ENCODE results near the gene SESTD1.
"Not testable (repeated sequence)": the region's sequence is repeated elsewhere in the genome, so short reads cannot be mapped to it uniquely, and the experiment has no call there.

SESTD1 gene

DNA sequence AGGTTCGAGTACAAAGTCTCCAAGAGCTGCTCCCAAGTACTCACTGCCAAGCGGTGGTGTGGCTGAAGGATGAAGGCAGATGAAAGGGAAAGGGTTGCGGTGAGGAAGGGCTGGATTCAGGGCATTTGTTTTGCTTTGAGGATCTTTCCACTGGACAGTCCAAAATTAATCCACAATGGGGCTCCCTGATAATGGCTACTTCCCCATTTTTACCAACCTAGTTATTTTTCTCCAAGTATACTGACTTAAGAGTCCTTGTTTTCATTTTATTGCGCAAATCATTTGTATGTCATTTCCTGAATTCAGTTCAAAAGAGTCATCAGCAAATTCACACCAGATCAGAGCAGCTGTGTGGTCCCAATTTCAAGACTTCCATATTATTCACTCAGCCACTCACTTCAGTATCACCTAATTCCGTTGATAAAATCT is 464 bp upstream of the SESTD1 start:
- DNase-seq: no peak

DNA sequence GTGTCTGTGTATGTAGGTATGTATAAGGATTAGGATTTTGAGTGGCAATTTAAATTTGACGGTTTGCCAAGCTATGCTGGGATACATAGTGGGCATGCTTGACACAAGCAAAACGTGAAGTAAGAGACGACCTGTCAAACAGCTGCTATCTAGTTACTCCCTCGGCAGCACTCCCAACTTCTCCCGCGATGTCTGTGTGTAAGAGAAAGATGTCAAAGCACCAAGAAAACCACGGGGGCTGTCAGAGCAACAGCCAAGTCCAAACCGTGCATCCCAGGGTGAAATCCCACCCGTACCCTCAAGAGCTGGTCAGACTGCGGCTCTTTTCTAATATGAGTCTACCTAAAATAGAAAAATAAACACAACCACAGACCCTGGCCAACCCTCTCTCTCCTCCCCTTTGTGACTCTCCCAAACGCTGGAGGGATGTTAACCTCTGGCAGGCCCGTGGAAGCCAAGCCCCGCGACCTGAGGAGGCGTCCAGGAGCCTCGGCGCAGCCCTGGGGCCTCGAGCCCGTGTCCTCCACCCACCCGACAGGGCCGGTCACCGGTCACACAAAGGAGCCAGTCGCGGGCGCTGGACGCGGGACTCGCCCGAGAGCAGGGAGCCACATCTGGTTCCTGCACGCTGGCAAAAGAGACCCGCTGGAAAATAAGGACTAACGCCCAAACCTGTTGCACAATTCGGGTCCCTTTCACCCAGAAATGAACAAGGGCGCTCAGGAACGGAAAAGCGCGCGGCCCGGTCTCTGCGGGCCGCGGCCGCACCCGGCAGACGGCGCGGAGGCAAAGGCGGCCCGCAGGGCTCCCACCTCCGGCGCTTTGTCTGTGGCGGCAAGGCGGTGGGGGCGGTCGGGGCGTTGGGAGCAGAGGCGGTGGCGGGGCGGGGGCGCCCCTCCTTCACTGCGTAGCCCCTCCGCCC is 925 bp downstream of the SESTD1 start:
- DNase-seq: no peak

DNA sequence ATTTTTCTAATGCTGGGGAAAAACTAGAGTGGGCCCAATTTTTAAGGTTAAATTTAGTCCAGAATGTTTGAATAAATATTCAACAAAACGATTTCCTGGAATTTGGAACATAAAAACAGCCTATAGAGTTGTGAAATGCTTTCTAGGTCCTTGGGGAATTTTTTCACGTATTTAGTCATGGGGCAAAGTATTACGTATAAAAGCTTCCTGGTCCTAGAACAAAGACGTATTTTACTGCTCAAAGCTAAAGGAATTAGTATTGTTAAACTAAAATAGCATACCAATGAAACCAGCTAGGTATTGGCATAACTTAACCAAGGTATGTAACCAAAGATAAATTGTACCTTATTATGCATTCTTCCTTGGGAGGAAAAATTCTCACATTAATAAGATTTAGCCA is 1.6 kb downstream of the SESTD1 start:
- DNase-seq: no peak

DNA sequence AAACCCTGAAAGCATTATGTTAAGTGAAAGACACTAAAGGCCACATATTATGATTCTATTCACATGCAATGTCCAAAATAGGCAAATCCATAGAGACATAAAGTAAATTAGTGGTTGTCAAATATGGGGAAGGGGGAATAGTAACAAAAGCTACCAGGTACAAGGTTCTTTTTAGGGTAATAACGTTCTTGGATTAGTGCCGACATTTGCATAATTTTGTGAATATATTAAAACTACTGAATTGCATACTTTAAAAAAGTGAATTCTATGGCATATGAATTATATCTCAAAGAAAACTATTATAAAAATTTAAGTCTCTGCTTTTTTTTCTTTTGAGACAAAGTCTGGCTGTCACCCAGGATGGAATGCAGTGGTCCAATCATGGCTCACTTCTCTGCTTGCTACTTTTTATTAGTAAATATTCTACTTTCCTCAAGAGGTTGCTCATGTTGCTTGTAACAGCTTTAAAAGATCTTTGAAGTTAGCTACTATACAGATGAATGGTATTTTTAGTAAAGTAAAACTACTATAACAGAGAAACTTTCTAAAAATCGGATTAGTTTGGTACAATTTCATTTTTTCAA is 2.5 kb downstream of the SESTD1 start:
- no peak for DNase-seq

DNA sequence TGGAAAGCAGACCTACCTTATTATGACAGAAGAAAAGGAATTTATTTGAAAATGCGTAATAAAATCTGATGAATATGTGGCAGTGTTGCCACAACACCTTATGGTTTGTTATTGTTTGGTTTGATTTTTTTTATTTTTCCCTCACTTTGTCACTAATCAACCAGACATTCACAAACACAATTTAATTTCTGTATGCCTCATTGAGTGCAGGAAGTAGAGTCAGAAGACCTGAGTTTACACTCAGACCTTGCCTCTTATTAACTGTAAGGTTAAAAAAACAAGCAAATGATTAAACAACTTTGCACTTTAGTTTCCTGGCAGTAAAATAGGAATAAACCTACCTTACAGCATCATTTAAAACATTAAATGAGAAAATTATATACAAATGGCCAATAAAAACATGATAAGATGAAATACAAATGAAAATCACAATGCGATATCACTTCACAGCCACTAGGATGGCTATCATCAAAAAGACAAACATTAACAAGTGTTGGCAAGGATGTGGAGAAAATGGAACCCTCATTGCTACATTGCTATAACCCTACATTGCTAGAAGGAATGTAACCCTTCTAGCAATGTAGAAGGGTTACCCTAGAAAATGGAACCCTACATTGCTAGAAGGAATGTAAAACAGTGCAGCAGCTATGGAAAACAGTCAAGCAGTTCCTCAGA is 3.3 kb downstream of the SESTD1 start:
- DNase-seq: no peak

DNA sequence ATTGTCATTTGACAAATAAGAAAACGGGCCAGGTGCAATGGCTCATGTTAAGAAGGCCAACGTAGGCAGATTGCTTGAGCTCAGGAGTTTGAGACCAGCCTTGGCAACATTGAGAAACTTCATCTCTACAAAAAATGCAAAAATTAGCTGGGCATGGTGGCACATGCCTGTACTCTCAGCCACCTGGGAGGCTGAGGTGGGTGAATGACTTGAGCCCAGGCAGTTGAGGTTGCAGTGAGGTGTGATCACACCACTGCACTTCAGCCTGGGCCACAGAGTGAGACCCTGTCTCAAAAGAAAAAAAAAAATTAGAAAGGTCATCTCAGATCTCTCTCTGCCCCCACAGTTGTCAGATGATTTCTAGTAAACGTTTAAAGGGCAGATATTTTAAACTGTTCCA is 4.4 kb downstream of the SESTD1 start:
- no peak for DNase-seq

DNA sequence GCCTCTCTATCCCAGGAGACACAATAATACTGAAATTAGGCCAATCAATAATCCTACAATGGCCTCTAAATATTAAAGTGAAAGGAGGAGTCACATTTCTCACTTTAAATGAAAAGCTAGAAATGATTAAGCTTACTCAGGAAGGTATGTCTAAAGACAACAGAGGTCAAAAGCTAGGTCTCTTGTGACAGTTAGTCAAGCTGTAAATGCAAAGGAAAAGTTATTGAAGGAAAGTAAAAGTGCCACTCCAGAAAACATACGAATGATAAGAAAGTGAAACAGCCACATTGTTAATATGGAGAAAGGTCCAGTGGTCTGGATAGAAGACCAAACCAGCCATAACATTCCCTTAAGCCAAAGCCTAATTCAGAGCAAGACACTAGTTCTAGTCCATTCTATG is 9.5 kb downstream of the SESTD1 start:
- no peak for DNase-seq

DNA sequence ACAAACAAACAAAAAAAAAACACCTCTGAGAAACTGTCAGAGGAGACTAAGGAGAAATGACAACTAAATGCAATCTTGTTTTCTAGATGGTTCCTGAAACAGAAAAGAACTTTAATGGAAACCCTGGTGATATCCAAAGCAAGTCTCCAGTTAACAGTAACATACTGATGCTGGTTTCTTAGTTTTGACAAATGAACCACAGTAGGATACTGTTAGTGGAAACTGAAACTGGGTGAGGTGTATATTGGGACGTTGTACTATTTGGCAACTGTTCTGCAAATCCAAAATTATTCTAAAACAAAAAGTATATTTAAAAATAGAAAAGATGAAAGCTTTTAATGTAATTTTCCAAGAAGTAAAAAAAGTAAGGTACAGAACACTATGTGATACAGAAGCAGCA is 11.4 kb downstream of the SESTD1 start:
- DNase-seq: no peak

DNA sequence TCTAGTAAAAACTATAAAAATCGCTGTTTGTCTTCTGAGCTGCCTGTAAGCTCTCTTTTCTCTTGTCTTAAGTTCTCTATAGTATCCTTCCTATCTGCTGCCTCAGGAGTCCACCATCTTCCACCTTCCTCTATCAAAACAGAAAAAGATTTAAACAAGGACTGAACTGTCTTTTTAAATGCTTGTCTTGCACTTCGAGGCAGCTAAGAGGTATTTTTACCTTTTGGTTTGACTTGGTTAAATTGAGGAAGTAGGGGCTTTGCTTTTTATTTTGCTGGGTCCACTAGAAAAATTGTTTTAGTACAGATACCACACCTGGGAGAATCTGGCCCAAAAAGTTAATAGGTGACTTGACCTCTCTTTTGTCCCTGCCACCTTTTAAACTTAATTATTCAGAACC is 12.2 kb downstream of the SESTD1 start:
- no peak for DNase-seq

DNA sequence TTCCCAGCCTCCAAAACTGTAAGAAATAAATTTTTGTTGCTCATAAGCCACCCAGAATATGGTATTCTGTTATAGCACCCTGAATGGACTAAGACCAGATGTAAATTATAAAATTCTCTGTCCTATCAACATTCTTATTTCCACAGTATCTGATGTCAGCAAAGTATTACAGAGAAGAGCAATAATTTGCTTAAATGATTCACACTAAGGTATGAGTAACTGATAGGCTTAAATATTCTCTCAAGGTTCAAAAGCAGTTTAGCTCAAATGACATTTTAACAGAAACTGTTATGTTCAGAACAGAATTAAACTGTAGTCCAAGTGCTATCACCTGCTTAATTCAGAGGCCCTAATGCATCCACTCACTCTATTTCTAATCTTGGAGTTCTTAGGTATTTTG is 12.8 kb downstream of the SESTD1 start:
- no peak for DNase-seq

DNA sequence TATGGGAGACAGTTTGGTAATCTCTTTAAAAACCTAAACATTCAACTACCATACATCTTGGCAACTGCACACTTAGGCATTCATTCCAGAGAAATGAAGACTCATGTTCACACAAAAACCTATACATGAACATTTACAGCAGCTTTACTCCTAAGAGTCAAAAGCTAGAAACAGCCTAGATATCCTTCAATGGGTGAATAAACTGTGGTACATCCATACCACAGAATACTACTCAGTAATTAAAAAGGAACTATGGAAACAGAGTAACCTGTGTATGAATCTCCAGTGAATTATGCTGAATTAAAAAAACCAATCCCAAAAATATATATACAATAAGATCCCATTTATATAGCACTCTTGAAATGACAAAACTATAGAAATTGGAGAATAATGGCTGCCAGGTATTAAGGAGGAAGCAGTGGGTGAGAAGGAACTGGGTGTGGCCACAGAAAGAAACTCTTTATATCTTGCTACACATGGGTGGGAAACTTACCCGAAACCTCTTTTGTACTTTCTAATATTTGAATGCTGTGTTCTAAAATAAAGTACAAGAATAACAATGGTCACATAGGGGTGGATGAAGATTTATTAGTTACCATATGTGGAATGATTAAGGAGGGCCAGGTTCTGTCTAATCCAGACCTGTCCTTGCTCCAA is 13.7 kb downstream of the SESTD1 start:
- no peak for DNase-seq

DNA sequence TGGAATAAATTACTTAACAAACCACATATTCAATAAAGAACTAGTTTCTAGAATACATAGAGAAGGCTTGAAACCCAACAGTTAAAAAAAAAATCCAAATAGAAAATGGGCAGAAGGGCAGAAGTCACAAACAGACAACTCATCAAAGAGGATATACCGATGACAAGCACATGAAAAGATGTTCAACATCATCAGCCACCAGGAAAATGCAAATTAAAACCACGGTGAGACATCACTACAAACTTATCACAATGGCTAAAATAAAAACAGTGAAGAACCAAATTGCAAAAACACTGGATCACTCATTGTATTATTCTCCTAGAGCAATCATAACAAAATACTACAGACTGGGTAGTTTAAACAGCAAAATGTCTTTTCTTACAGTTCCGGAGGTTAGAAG is 14.5 kb downstream of the SESTD1 start:
- no peak for DNase-seq

DNA sequence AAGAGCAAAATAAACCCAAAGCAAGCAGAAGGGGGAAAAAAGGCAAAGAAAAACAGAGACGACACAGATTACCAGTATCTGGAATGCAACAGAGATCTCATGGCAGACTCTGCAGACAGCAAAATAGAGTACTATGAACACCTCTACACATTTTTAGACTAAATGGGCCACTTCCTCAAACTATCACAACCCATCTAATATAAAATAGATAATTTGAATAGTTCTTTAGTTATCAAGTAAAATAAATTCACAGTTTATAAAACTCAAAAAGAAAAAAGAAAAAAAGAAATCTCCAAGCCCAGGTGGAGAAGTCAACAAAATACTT is 16.6 kb downstream of the SESTD1 start:
- DNase-seq: no peak

DNA sequence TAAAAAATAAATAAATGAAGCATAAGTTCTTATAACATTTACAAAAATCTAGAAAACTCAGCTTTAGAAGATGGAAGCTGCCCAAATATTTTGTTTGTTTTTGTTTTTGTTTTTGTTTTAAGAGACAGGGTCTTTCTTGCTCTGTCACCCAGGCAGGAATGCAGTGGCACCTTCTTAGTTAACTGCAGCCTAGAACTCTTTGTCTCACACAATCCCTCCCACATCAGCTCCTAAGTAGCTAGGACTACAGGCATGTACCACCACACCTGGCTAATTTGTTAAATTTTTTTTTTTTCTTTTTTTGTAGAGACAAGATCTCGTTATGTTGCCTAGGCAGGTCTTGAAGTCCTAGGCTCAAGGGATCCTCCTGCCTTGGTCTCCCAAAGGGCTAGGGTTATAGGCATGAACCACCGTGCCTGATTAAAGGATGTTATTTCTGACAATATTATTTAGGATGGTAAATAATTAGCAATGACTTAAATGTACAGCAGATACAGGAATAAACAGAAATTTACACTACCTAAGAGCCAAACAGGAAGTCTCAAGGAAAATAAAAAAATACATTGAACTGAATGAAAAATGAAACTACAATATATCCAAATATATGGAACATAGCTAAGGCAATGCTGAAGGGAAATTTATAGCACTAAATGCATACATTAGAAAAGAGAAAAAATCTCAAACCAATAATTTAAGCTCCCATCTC is 17.2 kb downstream of the SESTD1 start:
- no peak for DNase-seq

DNA sequence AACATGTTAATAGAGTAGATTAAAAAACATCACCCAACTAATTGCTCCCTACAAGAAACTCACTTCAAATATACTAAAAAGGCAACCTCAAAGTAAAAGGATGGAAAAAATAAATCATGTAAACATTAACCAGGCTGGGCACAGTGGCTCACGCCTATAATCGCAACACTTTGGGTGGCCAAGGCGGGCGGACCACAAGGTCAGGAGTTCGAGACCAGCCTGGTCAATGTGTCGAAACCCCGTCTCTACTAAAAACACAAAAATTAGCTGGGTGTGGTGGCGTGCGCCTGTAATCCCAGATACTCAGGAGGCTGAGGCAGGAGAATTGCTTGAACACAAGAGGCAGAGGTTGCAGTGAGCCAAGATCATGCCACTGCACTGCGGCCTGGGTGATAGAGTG is 18.8 kb downstream of the SESTD1 start:
- DNase-seq: not testable (repeated sequence)

DNA sequence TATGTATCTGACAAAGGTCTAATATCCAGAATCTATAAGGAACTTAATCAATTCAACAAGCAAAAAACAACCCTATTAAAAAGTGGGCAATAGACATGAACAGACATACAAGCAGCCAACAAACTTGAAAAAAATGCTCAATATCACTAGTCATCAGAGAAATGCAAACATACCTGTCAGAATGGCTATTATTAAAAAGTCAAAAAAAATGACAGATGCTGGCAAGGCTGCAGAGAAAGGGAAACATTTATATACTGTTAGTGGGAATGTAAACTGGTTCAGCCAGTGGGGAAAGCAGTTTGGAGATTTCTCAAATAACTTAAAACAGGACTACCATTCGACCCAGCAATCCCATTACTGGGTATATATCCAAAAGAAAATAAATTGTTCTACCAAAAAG is 21.6 kb downstream of the SESTD1 start:
- no peak for DNase-seq

DNA sequence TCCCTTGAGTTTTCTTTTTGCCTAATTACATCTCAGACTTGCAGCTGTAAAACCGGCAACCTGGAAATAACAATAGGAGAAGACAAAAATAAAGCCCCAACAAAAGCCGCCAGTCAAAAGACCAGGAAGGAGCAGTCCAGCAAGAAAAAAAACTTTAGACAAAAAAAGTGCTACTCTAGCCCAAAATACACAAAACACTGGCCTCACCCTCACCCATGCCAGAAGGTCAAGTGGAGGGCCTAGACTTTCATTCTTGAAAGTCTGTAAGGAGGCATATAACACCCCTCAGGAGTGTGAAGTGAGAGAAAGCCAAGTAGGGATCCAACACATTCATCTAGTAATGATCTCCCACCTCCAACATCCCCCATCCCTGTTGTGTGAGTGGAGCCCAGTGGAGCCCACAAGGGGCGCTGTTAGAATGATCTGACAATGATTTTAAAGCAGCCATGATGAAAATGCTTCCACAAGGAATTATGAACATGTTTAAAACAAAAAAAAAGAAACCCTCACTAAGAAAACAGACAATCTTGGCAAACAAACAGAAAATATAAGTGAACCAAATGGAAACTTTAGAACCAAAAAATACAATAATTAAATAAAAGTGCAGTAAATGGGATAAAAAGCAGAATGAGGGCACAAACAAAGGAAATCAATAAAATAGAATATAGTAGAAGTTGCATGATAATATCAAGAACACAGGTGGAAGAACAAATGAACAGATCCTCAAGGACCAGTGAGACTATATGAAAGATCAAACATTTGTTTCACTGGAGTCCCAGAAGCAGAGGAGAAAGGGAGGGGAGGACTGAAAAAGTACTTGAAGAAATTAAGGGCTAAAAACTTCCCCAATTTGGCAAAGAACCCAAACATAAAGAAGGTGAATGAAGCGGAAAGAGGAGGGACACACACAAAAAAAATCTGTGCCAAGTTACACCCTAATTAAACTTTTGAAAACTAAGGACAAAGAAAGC is 23.9 kb downstream of the SESTD1 start:
- DNase-seq: no peak

DNA sequence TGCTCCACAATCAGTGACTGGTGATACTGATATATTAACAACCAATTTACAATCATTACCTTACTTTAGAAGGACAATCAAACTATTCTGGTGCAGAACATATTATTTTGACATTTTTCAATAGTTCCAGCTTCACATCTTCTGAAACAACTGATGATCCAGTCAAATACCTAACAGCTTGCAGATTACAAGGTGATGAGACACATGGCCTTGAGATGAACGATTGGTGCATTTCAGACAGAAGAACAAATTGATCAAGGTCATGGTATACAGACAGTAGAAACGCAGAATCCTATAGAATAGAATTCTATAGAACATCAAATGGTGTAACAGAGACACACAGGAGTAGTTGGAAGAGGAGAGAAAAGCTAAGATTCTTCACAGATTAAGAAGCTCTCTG is 24.8 kb downstream of the SESTD1 start:
- no peak for DNase-seq

DNA sequence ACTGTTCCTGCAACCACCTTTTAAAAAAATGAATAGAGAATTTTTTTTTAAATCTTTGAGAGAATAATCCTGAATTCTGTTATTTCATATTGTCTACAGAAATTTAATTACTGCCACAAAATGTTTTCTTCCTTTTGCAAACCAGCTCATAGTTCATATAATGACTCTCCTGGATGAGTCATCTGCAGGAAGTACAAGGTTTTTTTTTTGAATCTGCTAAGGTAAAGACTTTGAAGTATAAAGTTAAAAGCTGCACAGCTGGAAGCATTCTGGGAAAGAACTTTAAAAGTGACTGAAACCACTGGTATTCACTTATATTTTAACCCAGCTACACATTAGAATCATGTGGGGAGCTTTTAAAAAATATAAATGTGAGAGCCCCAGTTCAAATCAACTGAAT is 25.4 kb downstream of the SESTD1 start:
- DNase-seq: no peak

DNA sequence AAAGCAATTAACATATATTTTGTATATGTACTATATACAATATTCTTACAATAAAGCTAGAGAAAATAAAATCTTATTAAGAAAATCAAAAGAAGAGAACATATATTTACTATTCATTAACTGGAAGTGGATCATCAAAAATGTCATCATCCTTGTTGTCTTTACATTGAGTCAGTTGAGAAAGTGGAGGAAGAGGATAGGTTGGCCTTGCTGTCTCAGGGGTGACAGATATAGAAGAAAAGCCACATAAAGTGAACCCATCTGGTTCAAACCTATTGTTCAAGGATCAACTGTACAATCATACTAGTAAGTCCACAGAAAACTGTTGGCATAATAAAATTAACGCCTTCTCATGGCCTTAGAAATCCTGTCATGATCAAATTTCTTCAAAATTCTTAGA is 26.6 kb downstream of the SESTD1 start:
- DNase-seq: no peak

DNA sequence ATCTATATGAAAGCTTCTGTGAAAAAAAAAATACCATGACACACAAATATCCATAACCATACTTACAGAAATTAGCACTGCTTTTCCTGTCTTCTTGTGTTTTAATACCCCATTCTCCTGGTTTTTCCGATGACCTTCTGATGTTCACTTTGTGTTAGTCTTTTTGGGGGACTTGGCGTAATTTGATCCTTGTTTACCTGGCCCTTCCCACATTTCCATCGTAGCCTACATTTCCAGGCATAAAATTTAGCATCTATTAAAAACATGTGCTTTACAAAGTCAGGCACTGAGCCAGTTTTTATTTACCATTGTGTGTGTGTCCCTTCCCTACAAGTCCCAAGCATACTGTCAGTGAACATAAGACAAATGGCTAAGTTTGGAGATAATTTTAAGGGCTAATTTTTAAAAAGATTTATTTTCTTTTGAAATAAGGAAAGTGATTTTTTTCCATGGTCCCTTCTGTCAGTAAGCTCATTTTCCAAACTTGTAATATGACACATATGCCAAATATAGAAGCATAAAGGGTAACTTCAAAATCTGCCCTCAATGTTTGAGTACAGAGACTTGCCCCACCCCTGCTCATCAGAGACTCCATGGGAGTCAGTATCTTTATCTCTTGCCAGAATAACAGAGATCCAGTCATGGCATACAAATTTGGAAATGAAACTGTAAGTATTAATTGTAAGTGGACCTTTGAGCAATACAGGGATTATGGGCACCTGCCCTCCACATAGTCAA is 27.3 kb downstream of the SESTD1 start:
- no peak for DNase-seq
